ENCODE results near the gene SLC6A1.

SLC6A1 gene

DNA sequence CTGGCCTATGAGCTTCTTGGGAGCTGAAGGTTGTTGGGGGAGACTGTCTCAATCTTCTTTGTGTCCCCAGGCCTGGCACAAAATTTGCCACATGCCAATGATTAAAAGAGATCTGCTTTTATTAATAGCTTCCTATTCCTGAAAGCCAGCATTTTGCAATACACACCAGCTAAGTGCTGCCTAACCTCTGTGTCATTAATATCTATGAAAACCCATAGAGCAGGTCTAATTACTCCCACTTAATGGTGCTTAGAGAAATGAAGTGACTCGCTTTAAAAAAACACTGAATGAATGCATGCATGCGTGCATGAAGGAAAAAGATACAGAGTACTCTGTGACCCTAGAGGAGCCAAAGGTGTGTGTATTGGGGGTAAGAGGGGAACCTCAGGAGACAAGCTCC, 55.0 kb downstream of the SLC6A1 start:
- Histone ChIP-seq H3K9ac (ENCODE audit: low read length) (no peak overlapping the region), H3K4me2 (ENCODE audit: low read depth, low read length, poor library complexity, severe bottlenecking) (no peak overlapping the region), H3K27me3 (ENCODE audit: low read length) (no peaks in the 10 kb centered on the region), H3K4me3 (ENCODE audit: insufficient read depth, low read length, poor library complexity, severe bottlenecking) (no peak overlapping the region), H3K36me3 (ENCODE audit: low read length) (no peaks in the 10 kb centered on the region), H3F3A (ENCODE audit: insufficient read depth) (no peaks in the 10 kb centered on the region), H2AFZ (ENCODE audit: low read depth, low read length, severe bottlenecking) (no peak overlapping the region), H3K27ac (ENCODE audit: low read depth, low read length) (no peak overlapping the region), H4K20me1 (ENCODE audit: low read depth, low read length) (no peaks in the 10 kb centered on the region), H3K9me3 (ENCODE audit: insufficient read depth, low read length) (no peaks in the 10 kb centered on the region), H3K79me2 (ENCODE audit: insufficient read depth, low read length) (no peaks in the 10 kb centered on the region), H3K9me2 (replicated peaks; ENCODE audit: insufficient read depth, low read length) (no peaks in the 10 kb centered on the region)
- TF ChIP-seq EZH2phosphoT487 (conservative IDR thresholded peaks at IDR 0.05; ENCODE audit: low read length), result no peak
- TF ChIP-seq, protein P1, sequence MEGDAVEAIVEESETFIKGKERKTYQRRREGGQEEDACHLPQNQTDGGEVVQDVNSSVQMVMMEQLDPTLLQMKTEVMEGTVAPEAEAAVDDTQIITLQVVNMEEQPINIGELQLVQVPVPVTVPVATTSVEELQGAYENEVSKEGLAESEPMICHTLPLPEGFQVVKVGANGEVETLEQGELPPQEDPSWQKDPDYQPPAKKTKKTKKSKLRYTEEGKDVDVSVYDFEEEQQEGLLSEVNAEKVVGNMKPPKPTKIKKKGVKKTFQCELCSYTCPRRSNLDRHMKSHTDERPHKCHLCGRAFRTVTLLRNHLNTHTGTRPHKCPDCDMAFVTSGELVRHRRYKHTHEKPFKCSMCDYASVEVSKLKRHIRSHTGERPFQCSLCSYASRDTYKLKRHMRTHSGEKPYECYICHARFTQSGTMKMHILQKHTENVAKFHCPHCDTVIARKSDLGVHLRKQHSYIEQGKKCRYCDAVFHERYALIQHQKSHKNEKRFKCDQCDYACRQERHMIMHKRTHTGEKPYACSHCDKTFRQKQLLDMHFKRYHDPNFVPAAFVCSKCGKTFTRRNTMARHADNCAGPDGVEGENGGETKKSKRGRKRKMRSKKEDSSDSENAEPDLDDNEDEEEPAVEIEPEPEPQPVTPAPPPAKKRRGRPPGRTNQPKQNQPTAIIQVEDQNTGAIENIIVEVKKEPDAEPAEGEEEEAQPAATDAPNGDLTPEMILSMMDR (IDR thresholded peaks at IDR 0.05; ENCODE audit: insufficient read depth, low read length, poor library complexity, severe bottlenecking), result no peak

DNA sequence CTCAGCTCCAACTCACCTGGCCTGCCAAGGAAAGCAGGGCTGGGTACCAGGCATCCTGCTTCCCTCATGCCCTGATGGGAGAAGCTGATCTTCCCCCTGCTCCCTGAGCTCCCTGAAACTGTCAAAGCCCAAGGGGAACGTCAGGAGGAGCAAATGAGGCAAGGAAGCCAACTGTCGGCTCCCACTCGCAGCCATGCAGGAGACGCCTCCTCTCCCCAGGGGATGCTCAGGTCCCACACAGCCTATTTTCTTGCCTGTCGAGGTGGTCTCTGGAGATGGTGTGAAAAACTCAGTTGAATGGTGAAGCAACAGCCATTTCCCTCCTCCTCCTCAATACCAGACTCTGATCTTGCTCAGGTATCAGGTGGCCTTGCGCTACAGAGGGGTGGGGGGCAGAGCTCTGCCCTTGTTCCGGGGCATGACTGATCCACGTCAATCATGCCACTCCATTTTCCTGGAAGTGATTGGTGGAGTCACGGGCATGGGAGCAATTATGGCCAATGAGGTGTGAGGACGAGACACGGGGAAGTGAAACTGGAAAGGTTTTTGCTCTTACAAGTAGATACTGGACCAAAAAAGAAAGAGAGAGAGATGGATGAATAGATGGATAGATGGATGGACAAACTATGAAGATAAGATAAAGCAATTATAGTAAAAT, 58.2 kb downstream of the SLC6A1 start:
- H3K9ac ChIP-seq (ENCODE audit: low read length), result no peak overlapping the region
- no peak overlapping the region for H3K4me2 ChIP-seq (ENCODE audit: low read depth, low read length, poor library complexity, severe bottlenecking)
- no peaks in the 10 kb centered on the region for H3K9me2 ChIP-seq (replicated peaks; ENCODE audit: insufficient read depth, low read length)
- H2AFZ ChIP-seq (ENCODE audit: low read depth, low read length, severe bottlenecking), result no peak overlapping the region
- H3K36me3 ChIP-seq (ENCODE audit: low read length), result no peaks in the 10 kb centered on the region
- H3F3A ChIP-seq (ENCODE audit: insufficient read depth), result no peaks in the 10 kb centered on the region
- H3K4me3 ChIP-seq (ENCODE audit: insufficient read depth, low read length, poor library complexity, severe bottlenecking), result no peak overlapping the region
- no peak overlapping the region for H3K27ac ChIP-seq (ENCODE audit: low read depth, low read length)
- H4K20me1 ChIP-seq (ENCODE audit: low read depth, low read length), result no peaks in the 10 kb centered on the region
- H3K27me3 ChIP-seq (ENCODE audit: low read length), result no peaks in the 10 kb centered on the region
- TF ChIP-seq, protein P1 (IDR thresholded peaks at IDR 0.05; ENCODE audit: insufficient read depth, low read length, poor library complexity, severe bottlenecking), result no peak
- no peak for TF ChIP-seq EZH2phosphoT487 (conservative IDR thresholded peaks at IDR 0.05; ENCODE audit: low read length)
- no peaks in the 10 kb centered on the region for H3K79me2 ChIP-seq (ENCODE audit: insufficient read depth, low read length)
- H3K9me3 ChIP-seq (ENCODE audit: insufficient read depth, low read length), result no peaks in the 10 kb centered on the region

DNA sequence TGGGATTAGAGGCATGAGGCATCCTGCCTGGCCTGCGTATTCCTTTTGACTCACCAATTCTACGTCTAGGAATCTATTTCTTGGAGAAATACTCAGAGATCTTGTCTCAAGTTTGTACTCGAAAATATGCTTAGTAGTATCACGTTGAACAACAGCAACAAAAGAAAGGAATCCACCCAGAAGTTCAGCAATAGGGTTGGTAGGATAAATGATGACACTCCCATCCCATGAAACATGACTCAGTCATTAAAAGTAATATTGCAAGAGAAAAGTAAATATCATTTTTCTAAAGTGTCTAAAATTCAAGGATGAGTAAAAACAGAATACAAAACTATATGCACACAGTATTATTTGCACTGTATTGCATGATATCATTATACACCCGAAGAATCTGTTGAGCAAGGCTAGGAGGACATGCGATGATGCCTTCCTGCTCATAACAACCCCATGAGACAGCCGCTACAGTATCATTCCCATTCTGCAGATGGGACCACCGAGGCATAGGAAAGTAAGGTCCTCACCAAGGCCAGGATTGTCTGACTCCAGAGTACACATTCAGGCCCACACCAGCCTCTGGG, 61.5 kb downstream of the SLC6A1 start:
- H3K27ac ChIP-seq (ENCODE audit: low read depth, low read length), result no peak overlapping the region
- no peaks in the 10 kb centered on the region for H4K20me1 ChIP-seq (ENCODE audit: low read depth, low read length)
- no peak overlapping the region for H3K4me2 ChIP-seq (ENCODE audit: low read depth, low read length, poor library complexity, severe bottlenecking)
- H3K9me2 ChIP-seq (replicated peaks; ENCODE audit: insufficient read depth, low read length), result no peaks in the 10 kb centered on the region
- H3F3A ChIP-seq (ENCODE audit: insufficient read depth), result no peaks in the 10 kb centered on the region
- no peak overlapping the region for H3K4me3 ChIP-seq (ENCODE audit: insufficient read depth, low read length, poor library complexity, severe bottlenecking)
- H3K9ac ChIP-seq (ENCODE audit: low read length), result no peak overlapping the region
- no peak overlapping the region for H2AFZ ChIP-seq (ENCODE audit: low read depth, low read length, severe bottlenecking)
- H3K9me3 ChIP-seq (ENCODE audit: insufficient read depth, low read length), result no peaks in the 10 kb centered on the region
- H3K36me3 ChIP-seq (ENCODE audit: low read length), result no peaks in the 10 kb centered on the region
- TF ChIP-seq, protein P1 (IDR thresholded peaks at IDR 0.05; ENCODE audit: insufficient read depth, low read length, poor library complexity, severe bottlenecking), result no peak
- TF ChIP-seq EZH2phosphoT487 (conservative IDR thresholded peaks at IDR 0.05; ENCODE audit: low read length), result no peak
- H3K79me2 ChIP-seq (ENCODE audit: insufficient read depth, low read length), result no peaks in the 10 kb centered on the region
- H3K27me3 ChIP-seq (ENCODE audit: low read length), result no peaks in the 10 kb centered on the region

Data from SU-DHL-6 (cell line).